ENCODE results near the gene SLC34A1.

The SLC34A1 gene

GRCh38 chr5:177347699-177348098, 36.5 kb upstream of the SLC34A1 start:
- no peak overlapping the region for H2BK12ac ChIP-seq (ENCODE audit: low read length)
- H3K9ac ChIP-seq (ENCODE audit: low read depth, low read length, poor library complexity) = no peak overlapping the region

DNA sequence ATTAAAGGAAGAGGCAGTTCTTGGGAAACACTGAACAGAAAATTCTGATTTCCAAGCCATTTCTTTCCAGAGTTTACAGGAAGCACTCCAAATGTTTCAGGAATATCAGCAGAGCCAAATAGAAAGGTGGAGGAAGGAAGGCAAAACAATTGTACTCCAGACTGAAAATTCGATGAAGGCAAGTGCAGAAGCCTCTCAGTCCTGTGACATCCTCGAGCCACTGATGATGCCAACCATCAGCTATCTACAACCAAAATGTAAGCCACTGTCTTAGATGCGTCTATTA, 34.9 kb upstream of the SLC34A1 start:
- H2AK5ac ChIP-seq (ENCODE audit: low read depth, low read length) = no peak overlapping the region
- H3K9me3 ChIP-seq (replicated peaks in 1 of 2; ENCODE audit: control insufficient read depth in 2 of 2, insufficient read depth in 1 of 2, low read depth in 1 of 2, low read length in 2 of 2) = no peaks in the 10 kb centered on the region
- H4K8ac ChIP-seq (ENCODE audit: low read depth, low read length) = no peak overlapping the region
- peaks cover 11% of the 10 kb centered on the region for H3K79me1 ChIP-seq (ENCODE audit: low read depth, low read length)
- no peak overlapping the region for H3K9ac ChIP-seq (ENCODE audit: low read depth, low read length, poor library complexity)
- H2BK5ac ChIP-seq (ENCODE audit: low read length) = no peak overlapping the region
- H2BK15ac ChIP-seq (ENCODE audit: low read length) = no peak overlapping the region
- no peak overlapping the region for H2AFZ ChIP-seq (ENCODE audit: low read length)
- no peak overlapping the region for H3K23ac ChIP-seq (ENCODE audit: low read depth, low read length, poor library complexity)
- no peak overlapping the region for H3K4me3 ChIP-seq (ENCODE audit: low read length in 2 of 2)
- H4K91ac ChIP-seq (ENCODE audit: low read depth, low read length, poor library complexity) = no peak overlapping the region
- no peak overlapping the region for H2BK12ac ChIP-seq (ENCODE audit: low read length)
- H3K4ac ChIP-seq (ENCODE audit: low read length) = no peak overlapping the region
- no peaks in the 10 kb centered on the region for H3K27me3 ChIP-seq (ENCODE audit: control insufficient read depth in 3 of 3, insufficient read depth in 3 of 3, low read depth in 1 of 3, low read length in 3 of 3)
- no peak overlapping the region for H3K14ac ChIP-seq (ENCODE audit: low read length)
- H3K27ac ChIP-seq (replicated peaks; ENCODE audit: low read length) = no peak overlapping the region
- no CpG with 5 or more reads among the region's 3 CpGs for WGBS, 2 donors (ENCODE audit: extremely low coverage in 2 of 2, insufficient read length in 2 of 2, insufficient replicate concordance in 1 of 2)
- H3K18ac ChIP-seq (ENCODE audit: low read length) = no peak overlapping the region
- no peak for DNase-seq (ENCODE audit: low spot score)
- H3K4me2 ChIP-seq (ENCODE audit: insufficient read depth, low read length, poor library complexity, severe bottlenecking) = no peak overlapping the region
- no peak overlapping the region for H2BK120ac ChIP-seq (ENCODE audit: low read depth, low read length)
- peaks cover 8 to 9% of the 10 kb centered on the region in 2 donors for H3K4me1 ChIP-seq (ENCODE audit: control insufficient read depth in 2 of 2, insufficient read depth in 1 of 2, low read depth in 1 of 2, low read length in 2 of 2)
- peaks cover 4 to 39% of the 10 kb centered on the region in 2 donors for H3K36me3 ChIP-seq (replicated peaks in 1 of 2; ENCODE audit: control insufficient read depth in 2 of 2, insufficient read depth in 2 of 2, low read length in 2 of 2)

More at GRCh38 chr5:177347699-177348098, 36.5 kb upstream of the SLC34A1 start:
- H4K8ac ChIP-seq (ENCODE audit: low read depth, low read length) = no peak overlapping the region
- no peak overlapping the region for H3K27ac ChIP-seq (replicated peaks; ENCODE audit: low read length)
- H3K18ac ChIP-seq (ENCODE audit: low read length) = no peak overlapping the region
- no peak overlapping the region for H2AK5ac ChIP-seq (ENCODE audit: low read depth, low read length)
- no peak overlapping the region for H2AFZ ChIP-seq (ENCODE audit: low read length)
- WGBS, 2 donors (ENCODE audit: extremely low coverage in 2 of 2, insufficient read length in 2 of 2, insufficient replicate concordance in 1 of 2) = no CpG with 5 or more reads among the region's 4 CpGs
- H3K23ac ChIP-seq (ENCODE audit: low read depth, low read length, poor library complexity) = no peak overlapping the region
- no peak overlapping the region for H3K4me3 ChIP-seq (ENCODE audit: low read length in 2 of 2)
- no peak overlapping the region for H2BK5ac ChIP-seq (ENCODE audit: low read length)
- H3K36me3 ChIP-seq (replicated peaks in 1 of 2; ENCODE audit: control insufficient read depth in 2 of 2, insufficient read depth in 2 of 2, low read length in 2 of 2) = peaks cover 4 to 47% of the 10 kb centered on the region in 2 donors
- no peak overlapping the region for H4K91ac ChIP-seq (ENCODE audit: low read depth, low read length, poor library complexity)
- peaks cover 8 to 9% of the 10 kb centered on the region in 2 donors for H3K4me1 ChIP-seq (ENCODE audit: control insufficient read depth in 2 of 2, insufficient read depth in 1 of 2, low read depth in 1 of 2, low read length in 2 of 2)
- H3K9me3 ChIP-seq (replicated peaks in 1 of 2; ENCODE audit: control insufficient read depth in 2 of 2, insufficient read depth in 1 of 2, low read depth in 1 of 2, low read length in 2 of 2) = no peaks in the 10 kb centered on the region
- no peak overlapping the region for H2BK15ac ChIP-seq (ENCODE audit: low read length)
- H2BK120ac ChIP-seq (ENCODE audit: low read depth, low read length) = no peak overlapping the region
- no peak overlapping the region for H3K4me2 ChIP-seq (ENCODE audit: insufficient read depth, low read length, poor library complexity, severe bottlenecking)
- H3K79me1 ChIP-seq (ENCODE audit: low read depth, low read length) = peaks cover 11% of the 10 kb centered on the region
- no peaks in the 10 kb centered on the region for H3K27me3 ChIP-seq (ENCODE audit: control insufficient read depth in 3 of 3, insufficient read depth in 3 of 3, low read depth in 1 of 3, low read length in 3 of 3)
- H3K4ac ChIP-seq (ENCODE audit: low read length) = no peak overlapping the region
- DNase-seq (ENCODE audit: low spot score) = no peak
- no peak overlapping the region for H3K14ac ChIP-seq (ENCODE audit: low read length)

DNA sequence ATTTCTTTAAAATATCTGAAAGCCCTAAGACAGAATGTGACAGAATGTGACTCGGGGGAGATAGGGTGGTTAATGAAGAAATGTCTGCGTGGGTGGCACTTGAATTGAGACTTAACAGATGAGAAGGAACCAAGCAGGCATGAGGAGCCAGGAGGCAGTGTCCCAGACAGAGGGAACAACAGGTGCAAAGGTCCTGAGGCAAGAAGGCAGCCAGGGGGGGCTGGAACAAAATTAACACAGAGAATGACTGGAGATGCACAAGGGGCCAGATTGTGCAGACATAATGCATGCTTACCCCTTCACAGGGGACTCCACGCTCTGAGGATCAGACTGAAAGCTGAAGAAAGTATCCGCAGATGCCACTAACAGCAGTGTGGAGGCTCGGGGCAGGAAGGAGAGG, 34.5 kb upstream of the SLC34A1 start:
- Histone ChIP-seq H3K36me3 (replicated peaks in 1 of 2; ENCODE audit: control insufficient read depth in 2 of 2, insufficient read depth in 2 of 2, low read length in 2 of 2) (peaks cover 4 to 39% of the 10 kb centered on the region in 2 donors), H2BK5ac (ENCODE audit: low read length) (no peak overlapping the region), H3K27ac (replicated peaks; ENCODE audit: low read length) (no peak overlapping the region), H4K91ac (ENCODE audit: low read depth, low read length, poor library complexity) (no peak overlapping the region), H3K9me3 (replicated peaks in 1 of 2; ENCODE audit: control insufficient read depth in 2 of 2, insufficient read depth in 1 of 2, low read depth in 1 of 2, low read length in 2 of 2) (no peaks in the 10 kb centered on the region), H4K8ac (ENCODE audit: low read depth, low read length) (no peak overlapping the region), H3K4ac (ENCODE audit: low read length) (no peak overlapping the region), H2BK120ac (ENCODE audit: low read depth, low read length) (no peak overlapping the region), H2AFZ (ENCODE audit: low read length) (no peak overlapping the region), H3K4me3 (ENCODE audit: low read length in 2 of 2) (peak overlapping the region in 1 of 2 donors; percentile 64), H2BK15ac (ENCODE audit: low read length) (no peak overlapping the region), H3K14ac (ENCODE audit: low read length) (no peak overlapping the region), H2BK12ac (ENCODE audit: low read length) (no peak overlapping the region), H3K18ac (ENCODE audit: low read length) (no peak overlapping the region), H3K9ac (ENCODE audit: low read depth, low read length, poor library complexity) (no peak overlapping the region), H3K27me3 (ENCODE audit: control insufficient read depth in 3 of 3, insufficient read depth in 3 of 3, low read depth in 1 of 3, low read length in 3 of 3) (no peaks in the 10 kb centered on the region), H3K79me1 (ENCODE audit: low read depth, low read length) (peaks cover 11% of the 10 kb centered on the region), H3K4me1 (ENCODE audit: control insufficient read depth in 2 of 2, insufficient read depth in 1 of 2, low read depth in 1 of 2, low read length in 2 of 2) (peaks cover 8 to 9% of the 10 kb centered on the region in 2 donors), H2AK5ac (ENCODE audit: low read depth, low read length) (no peak overlapping the region), H3K4me2 (ENCODE audit: insufficient read depth, low read length, poor library complexity, severe bottlenecking) (peak overlapping the region; percentile 28), H3K23ac (ENCODE audit: low read depth, low read length, poor library complexity) (no peak overlapping the region)
- DNase-seq (ENCODE audit: low spot score) = no peak
- no CpG with 5 or more reads among the region's 5 CpGs for WGBS, 2 donors (ENCODE audit: extremely low coverage in 2 of 2, insufficient read length in 2 of 2, insufficient replicate concordance in 1 of 2)

DNA sequence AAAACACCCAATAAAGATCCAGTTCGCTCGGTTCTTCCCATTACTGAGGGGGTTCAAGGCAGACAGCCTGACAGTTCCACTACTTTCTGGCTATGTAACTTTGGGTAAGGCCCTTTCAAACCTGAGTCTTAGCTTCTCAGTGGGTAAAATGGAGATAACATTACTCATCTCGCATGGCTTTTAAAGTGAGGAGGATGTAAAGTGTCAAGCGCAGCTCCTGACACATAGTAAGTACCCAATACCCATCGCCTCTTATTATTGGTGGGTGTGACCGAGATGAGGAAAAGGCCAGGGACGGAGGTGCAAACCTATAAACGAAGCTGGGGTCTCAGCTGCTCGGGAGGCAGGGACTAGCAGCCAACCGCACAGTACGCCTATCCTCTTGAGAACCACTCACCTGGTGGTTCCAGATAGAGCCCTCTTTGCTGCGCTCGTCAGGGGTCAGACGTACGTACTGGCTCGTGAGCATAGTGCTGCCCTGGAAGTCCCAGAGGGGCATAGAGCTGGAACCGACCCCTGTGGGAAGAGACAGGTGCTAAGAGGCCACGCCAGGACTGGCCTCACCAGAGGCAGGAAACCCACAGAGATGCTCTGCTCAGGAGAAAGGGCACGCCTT, 33.4 kb upstream of the SLC34A1 start:
- Histone ChIP-seq H2AFZ (ENCODE audit: low read length) (peak overlapping the region; percentile 99), H3K4me3 (ENCODE audit: low read length in 2 of 2) (peak overlapping the region; percentile 64 to 81), H3K9ac (ENCODE audit: low read depth, low read length, poor library complexity) (peak overlapping the region; percentile 96), H2AK5ac (ENCODE audit: low read depth, low read length) (peak overlapping the region; percentile 72), H3K18ac (ENCODE audit: low read length) (peak overlapping the region; percentile 84), H2BK15ac (ENCODE audit: low read length) (no peak overlapping the region), H4K91ac (ENCODE audit: low read depth, low read length, poor library complexity) (no peak overlapping the region), H3K4me1 (ENCODE audit: control insufficient read depth in 2 of 2, insufficient read depth in 1 of 2, low read depth in 1 of 2, low read length in 2 of 2) (peaks cover 8 to 9% of the 10 kb centered on the region in 2 donors), H3K23ac (ENCODE audit: low read depth, low read length, poor library complexity) (peak overlapping the region; percentile 1), H3K4me2 (ENCODE audit: insufficient read depth, low read length, poor library complexity, severe bottlenecking) (peak overlapping the region; percentile 97), H2BK12ac (ENCODE audit: low read length) (no peak overlapping the region), H3K27me3 (ENCODE audit: control insufficient read depth in 3 of 3, insufficient read depth in 3 of 3, low read depth in 1 of 3, low read length in 3 of 3) (peaks cover 0 to 1% (median 0%) of the 10 kb centered on the region in 3 experiments), H2BK5ac (ENCODE audit: low read length) (peak overlapping the region; percentile 97), H3K4ac (ENCODE audit: low read length) (peak overlapping the region; percentile 8), H3K79me1 (ENCODE audit: low read depth, low read length) (peaks cover 11% of the 10 kb centered on the region), H3K36me3 (replicated peaks in 1 of 2; ENCODE audit: control insufficient read depth in 2 of 2, insufficient read depth in 2 of 2, low read length in 2 of 2) (peaks cover 4 to 31% of the 10 kb centered on the region in 2 donors), H2BK120ac (ENCODE audit: low read depth, low read length) (no peak overlapping the region), H3K27ac (replicated peaks; ENCODE audit: low read length) (no peak overlapping the region), H3K14ac (ENCODE audit: low read length) (no peak overlapping the region), H3K9me3 (replicated peaks in 1 of 2; ENCODE audit: control insufficient read depth in 2 of 2, insufficient read depth in 1 of 2, low read depth in 1 of 2, low read length in 2 of 2) (no peaks in the 10 kb centered on the region), H4K8ac (ENCODE audit: low read depth, low read length) (peak overlapping the region; percentile 66)
- no peak for DNase-seq (ENCODE audit: low spot score)
- WGBS, 2 donors (ENCODE audit: extremely low coverage in 2 of 2, insufficient read length in 2 of 2, insufficient replicate concordance in 1 of 2) = no CpG with 5 or more reads among the region's 19 CpGs

All from neuronal stem cell (in vitro differentiated cells).